Activated CD8-positive, alpha-beta memory T cell treated with anti-CD3 and anti-CD28 coated beads for 36 hours (primary cell): ENCODE results near the gene CDX4. TPM values are rescaled to one million over a fixed set of nuclear protein-coding genes. Genes with fewer than 3 reads are reported as not detected.
"Not testable (repeated sequence)": the region's sequence is repeated elsewhere in the genome, so short reads cannot be mapped to it uniquely, and the experiment has no call there.

Experiments used
- CTCF ChIA-PET: fragments of 350-600 bp; sonication (Branson Sonifier 250); formaldehyde crosslinking; loops from one replicate; lab custom pipeline; 2021; ENCODE audit warnings: antibody characterized with exemption; lab: Charles Lee
- POLR2A ChIA-PET: fragments of 350-600 bp; sonication (Branson Sonifier 250); formaldehyde crosslinking; loops from one replicate; lab custom pipeline; 2021; ENCODE audit warnings: antibody characterized with exemption; lab: Charles Lee
- total RNA-seq, 2 experiments: library from RNA; stranded (reverse); gene quantifications; one replicate each; pipeline ENCODE4 v1.2.3, GENCODE V29; 2021

The CDX4 gene
- total RNA-seq = not detected

GRCh38 chrX:73446831-73447230 lies at the start of gene CDX4:
Gene CDX4 (plus strand): TSS chrX:73447053. CDS start chrX:73447254, 201 bp downstream.
- POLR2A ChIA-PET = no interaction called here
- CTCF ChIA-PET = no interaction called here

- POLR2A ChIA-PET = no interaction called here
These were observed 48.5 kb upstream of the CDX4 start for GRCh38 chrX:73398185-73398914.

GRCh38 chrX:73400136-73400748 lies 46.6 kb upstream of the CDX4 start:
- ChIA-PET CTCF (no interaction called here), POLR2A (no interaction called here)

More at GRCh38 chrX:73398185-73398914, 48.5 kb upstream of the CDX4 start:
- CTCF ChIA-PET = no interaction called here

GRCh38 chrX:73401591-73402266 lies 45.1 kb upstream of the CDX4 start:
- ChIA-PET CTCF (no interaction called here), POLR2A (no interaction called here)

GRCh38 chrX:73412930-73413329 lies 33.9 kb upstream of the CDX4 start:
- CTCF ChIA-PET = no interaction called here
- POLR2A ChIA-PET = no interaction called here

GRCh38 chrX:73447311-73447794 lies 500 bp downstream of the CDX4 start:
- ChIA-PET POLR2A (no interaction called here), CTCF (no interaction called here)

- CTCF ChIA-PET = no interaction called here
These were observed 1.5 kb downstream of the CDX4 start for GRCh38 chrX:73448379-73448778.

GRCh38 chrX:73455171-73455570 lies 8.3 kb downstream of the CDX4 start:
- ChIA-PET CTCF (no interaction called here), POLR2A (no interaction called here)

More at GRCh38 chrX:73448379-73448778, 1.5 kb downstream of the CDX4 start:
- POLR2A ChIA-PET = no interaction called here

GRCh38 chrX:73457306-73457705 lies 10.5 kb downstream of the CDX4 start:
- ChIA-PET POLR2A (no interaction called here), CTCF (no interaction called here)

- POLR2A ChIA-PET = no interaction called here
- CTCF ChIA-PET = no interaction called here
These were observed 21.5 kb downstream of the CDX4 start for GRCh38 chrX:73468376-73468775.

GRCh38 chrX:73478961-73479360 lies 32.1 kb downstream of the CDX4 start:
- ChIA-PET CTCF (no interaction called here), POLR2A (no interaction called here)

- ChIA-PET POLR2A (no interaction called here), CTCF (no interaction called here)
These were observed 34.7 kb downstream of the CDX4 start for GRCh38 chrX:73481521-73481920.

- POLR2A ChIA-PET = no interaction called here
- CTCF ChIA-PET = no interaction called here
These were observed 43.8 kb downstream of the CDX4 start for GRCh38 chrX:73490661-73491060.

GRCh38 chrX:73492178-73492577 lies 45.3 kb downstream of the CDX4 start:
- POLR2A ChIA-PET = not testable (repeated sequence)

More at GRCh38 chrX:73492178-73492577, 45.3 kb downstream of the CDX4 start:
- CTCF ChIA-PET = not testable (repeated sequence)

Other genes starting within 250 kb of the CDX4 start
- gene NAP1L2, start 232.2 kb upstream of the CDX4 start, total RNA-seq = 1 to 10 TPM; 1.4 to 1.6 TPM
- 1 to 10 TPM; 5.0 to 5.8 TPM for gene CHIC1, start 116.1 kb downstream of the CDX4 start, total RNA-seq